ENCODE data around the gene OR52B2.

The OR52B2 gene

DNA sequence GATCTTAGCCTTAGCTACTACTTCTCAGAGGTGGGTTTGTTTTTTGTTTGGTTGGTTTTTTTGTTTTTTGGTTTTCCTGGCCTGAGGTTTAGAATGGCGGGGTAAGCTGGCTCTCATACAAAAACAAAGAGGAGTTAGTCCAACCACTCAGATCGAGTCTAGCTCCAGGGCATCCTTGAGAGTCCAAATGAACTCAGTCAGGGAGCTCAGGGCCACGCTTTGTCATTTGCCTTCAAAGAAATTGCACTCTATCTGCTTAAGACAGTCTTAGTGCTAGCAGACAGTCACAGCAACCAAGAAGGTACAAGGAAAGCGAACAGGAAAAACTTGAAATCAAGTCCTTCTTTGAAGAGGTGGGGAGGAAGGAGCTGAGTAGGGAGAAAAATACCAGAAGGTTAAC, 46.4 kb upstream of the OR52B2 start:
- H3K4me2 ChIP-seq (ENCODE audit: low read length): no peak overlapping the region
- TF ChIP-seq EZH2phosphoT487 (IDR thresholded peaks at IDR 0.05; ENCODE audit: borderline replicate concordance, low read length): no peak
- TF ChIP-seq, protein P1, sequence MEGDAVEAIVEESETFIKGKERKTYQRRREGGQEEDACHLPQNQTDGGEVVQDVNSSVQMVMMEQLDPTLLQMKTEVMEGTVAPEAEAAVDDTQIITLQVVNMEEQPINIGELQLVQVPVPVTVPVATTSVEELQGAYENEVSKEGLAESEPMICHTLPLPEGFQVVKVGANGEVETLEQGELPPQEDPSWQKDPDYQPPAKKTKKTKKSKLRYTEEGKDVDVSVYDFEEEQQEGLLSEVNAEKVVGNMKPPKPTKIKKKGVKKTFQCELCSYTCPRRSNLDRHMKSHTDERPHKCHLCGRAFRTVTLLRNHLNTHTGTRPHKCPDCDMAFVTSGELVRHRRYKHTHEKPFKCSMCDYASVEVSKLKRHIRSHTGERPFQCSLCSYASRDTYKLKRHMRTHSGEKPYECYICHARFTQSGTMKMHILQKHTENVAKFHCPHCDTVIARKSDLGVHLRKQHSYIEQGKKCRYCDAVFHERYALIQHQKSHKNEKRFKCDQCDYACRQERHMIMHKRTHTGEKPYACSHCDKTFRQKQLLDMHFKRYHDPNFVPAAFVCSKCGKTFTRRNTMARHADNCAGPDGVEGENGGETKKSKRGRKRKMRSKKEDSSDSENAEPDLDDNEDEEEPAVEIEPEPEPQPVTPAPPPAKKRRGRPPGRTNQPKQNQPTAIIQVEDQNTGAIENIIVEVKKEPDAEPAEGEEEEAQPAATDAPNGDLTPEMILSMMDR (IDR thresholded peaks at IDR 0.05; ENCODE audit: low read depth, low read length, poor library complexity, severe bottlenecking): no peak
- H3K4me3 ChIP-seq (ENCODE audit: low read length): no peak overlapping the region
- H3F3A ChIP-seq (ENCODE audit: control insufficient read depth, insufficient read depth): no peaks in the 10 kb centered on the region
- no peaks in the 10 kb centered on the region for H4K20me1 ChIP-seq (ENCODE audit: control insufficient read depth, insufficient read depth, low read depth, low read length)
- H3K79me2 ChIP-seq (ENCODE audit: control insufficient read depth, low read length): no peaks in the 10 kb centered on the region
- H3K36me3 ChIP-seq (ENCODE audit: control insufficient read depth, low read length): peaks cover 70% of the 10 kb centered on the region
- no peaks in the 10 kb centered on the region for H3K9me3 ChIP-seq (ENCODE audit: control insufficient read depth, insufficient read depth, low read length)
- H3K27me3 ChIP-seq (ENCODE audit: control insufficient read depth, low read length): no peaks in the 10 kb centered on the region
- H3K9me2 ChIP-seq (replicated peaks; ENCODE audit: control insufficient read depth, low read length): no peaks in the 10 kb centered on the region
- H3K4me1 ChIP-seq (ENCODE audit: control insufficient read depth, low read length): no peaks in the 10 kb centered on the region
- H3K27ac ChIP-seq (ENCODE audit: low read depth, low read length): no peak overlapping the region

DNA sequence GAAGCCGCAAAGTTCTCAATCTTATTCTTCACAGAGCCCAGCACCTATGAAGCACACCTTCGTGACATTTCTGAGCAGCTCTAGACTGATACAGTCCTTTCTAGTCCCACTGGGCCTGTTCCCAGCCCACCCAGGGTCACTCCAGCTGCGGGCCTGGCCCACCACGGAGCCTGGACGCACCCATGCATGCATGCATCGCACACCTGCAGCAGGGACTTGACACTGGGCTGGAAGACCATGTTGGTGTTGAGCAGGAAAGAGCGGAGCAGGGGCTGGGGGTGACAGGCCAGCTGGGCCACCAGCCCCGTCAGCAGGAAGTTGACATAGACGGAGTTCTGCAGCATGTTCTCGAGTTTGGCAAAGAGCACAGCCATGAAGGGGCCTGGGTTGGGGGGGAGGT, 44.4 kb upstream of the OR52B2 start:
- TF ChIP-seq EZH2phosphoT487 (IDR thresholded peaks at IDR 0.05; ENCODE audit: borderline replicate concordance, low read length): no peak
- TF ChIP-seq, protein P1 (IDR thresholded peaks at IDR 0.05; ENCODE audit: low read depth, low read length, poor library complexity, severe bottlenecking): no peak
- Histone ChIP-seq H3K4me2 (ENCODE audit: low read length) (no peak overlapping the region), H3K9me3 (ENCODE audit: control insufficient read depth, insufficient read depth, low read length) (no peaks in the 10 kb centered on the region), H3K4me1 (ENCODE audit: control insufficient read depth, low read length) (no peaks in the 10 kb centered on the region), H4K20me1 (ENCODE audit: control insufficient read depth, insufficient read depth, low read depth, low read length) (no peaks in the 10 kb centered on the region), H3K9me2 (replicated peaks; ENCODE audit: control insufficient read depth, low read length) (no peaks in the 10 kb centered on the region), H3K4me3 (ENCODE audit: low read length) (no peak overlapping the region), H3K27ac (ENCODE audit: low read depth, low read length) (no peak overlapping the region), H3K27me3 (ENCODE audit: control insufficient read depth, low read length) (no peaks in the 10 kb centered on the region), H3K36me3 (ENCODE audit: control insufficient read depth, low read length) (peaks cover 60% of the 10 kb centered on the region), H3K79me2 (ENCODE audit: control insufficient read depth, low read length) (no peaks in the 10 kb centered on the region), H3F3A (ENCODE audit: control insufficient read depth, insufficient read depth) (no peaks in the 10 kb centered on the region)

DNA sequence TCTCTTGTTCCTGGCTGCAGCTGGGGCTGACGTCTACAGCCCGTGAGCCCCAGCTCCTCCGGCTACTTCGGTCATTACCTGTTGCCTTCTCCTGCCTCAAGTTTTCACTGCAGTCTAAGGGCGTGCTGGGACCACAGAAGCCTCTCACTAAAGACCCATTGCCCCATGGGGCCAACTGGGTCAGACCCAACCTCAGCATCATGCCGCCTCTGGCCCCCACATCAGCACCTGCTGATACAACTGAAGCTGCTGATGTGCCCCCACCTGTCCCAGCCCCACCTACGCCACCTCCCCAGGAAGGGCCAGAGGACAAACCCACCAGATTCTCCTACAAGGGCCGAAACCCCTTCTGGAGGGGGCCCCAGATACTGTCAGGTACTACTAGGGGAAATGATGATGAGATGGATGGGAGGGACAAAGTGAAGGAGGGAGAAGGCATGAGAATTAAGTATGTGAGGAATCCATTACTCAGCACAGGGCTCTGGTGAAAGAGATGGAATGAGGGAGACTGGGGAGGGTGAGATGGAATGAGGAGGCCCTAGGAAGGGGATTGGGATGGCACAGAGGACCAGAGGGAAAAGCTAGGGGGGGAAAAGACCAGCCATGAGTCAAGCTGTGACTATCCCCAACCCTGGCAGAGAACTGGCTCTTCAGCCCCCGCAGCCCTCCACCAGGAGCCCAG, 40.3 kb upstream of the OR52B2 start:
- no peaks in the 10 kb centered on the region for H3F3A ChIP-seq (ENCODE audit: control insufficient read depth, insufficient read depth)
- H3K79me2 ChIP-seq (ENCODE audit: control insufficient read depth, low read length): no peaks in the 10 kb centered on the region
- H3K9me3 ChIP-seq (ENCODE audit: control insufficient read depth, insufficient read depth, low read length): no peaks in the 10 kb centered on the region
- no peak overlapping the region for H3K4me3 ChIP-seq (ENCODE audit: low read length)
- H3K27ac ChIP-seq (ENCODE audit: low read depth, low read length): no peak overlapping the region
- no peaks in the 10 kb centered on the region for H3K27me3 ChIP-seq (ENCODE audit: control insufficient read depth, low read length)
- H3K4me1 ChIP-seq (ENCODE audit: control insufficient read depth, low read length): no peaks in the 10 kb centered on the region
- TF ChIP-seq, protein P1 (IDR thresholded peaks at IDR 0.05; ENCODE audit: low read depth, low read length, poor library complexity, severe bottlenecking): no peak
- TF ChIP-seq EZH2phosphoT487 (IDR thresholded peaks at IDR 0.05; ENCODE audit: borderline replicate concordance, low read length): no peak
- H3K4me2 ChIP-seq (ENCODE audit: low read length): no peak overlapping the region
- H3K9me2 ChIP-seq (replicated peaks; ENCODE audit: control insufficient read depth, low read length): no peaks in the 10 kb centered on the region
- no peaks in the 10 kb centered on the region for H4K20me1 ChIP-seq (ENCODE audit: control insufficient read depth, insufficient read depth, low read depth, low read length)
- H3K36me3 ChIP-seq (ENCODE audit: control insufficient read depth, low read length): peaks cover 33% of the 10 kb centered on the region
